Activated T-cell treated with anti-CD3 and anti-CD28 coated beads for 4 hours (primary cell): ENCODE data around the gene PTK7.
A peak's percentile ranks its signal among the peaks of the same experiment; 100 is the strongest.
"Not testable (repeated sequence)": the region's sequence is repeated elsewhere in the genome, so short reads cannot be mapped to it uniquely, and the experiment has no call there.

ENCODE experiments used
- DNase-seq: peaks from one replicate; pipeline ENCODE4 v3.0.0-alpha.2; 2020

PTK7 gene

GRCh38 chr6:43054206-43054943, 21.7 kb upstream of the PTK7 start:
- no peak for DNase-seq

GRCh38 chr6:43055966-43056365, 20.1 kb upstream of the PTK7 start:
- no peak for DNase-seq

DNA sequence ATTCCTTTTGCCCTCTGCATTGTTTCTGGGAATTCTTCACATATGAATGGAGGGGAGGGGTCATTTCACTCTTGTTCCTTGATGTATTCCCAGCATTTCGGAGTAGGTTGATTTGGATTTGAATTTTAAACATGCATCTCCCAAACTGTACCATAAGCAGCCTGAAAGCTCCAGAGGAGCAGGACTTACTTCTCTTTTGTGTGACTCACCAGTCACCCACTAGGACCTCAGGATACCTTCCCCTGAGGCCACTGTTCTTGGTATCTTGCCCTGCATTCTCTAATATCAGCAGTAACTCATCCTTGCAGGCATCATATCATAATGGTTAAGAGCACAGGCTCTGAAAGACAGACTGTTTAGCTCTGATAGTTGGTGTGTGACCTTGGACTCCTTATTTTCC, 17.6 kb upstream of the PTK7 start:
- no peak for DNase-seq

- DNase-seq: peak; percentile 96
These were observed 16.7 kb upstream of the PTK7 start, which contains the start of the genes KLC4 and MRPL2 for GRCh38 chr6:43059168-43060033. KLC4 (plus strand) TSS chr6:43059631; CDS start chr6:43061336, 1,705 bp downstream. MRPL2 (minus strand) TSS chr6:43059434; CDS start chr6:43059381, 53 bp downstream.

DNA sequence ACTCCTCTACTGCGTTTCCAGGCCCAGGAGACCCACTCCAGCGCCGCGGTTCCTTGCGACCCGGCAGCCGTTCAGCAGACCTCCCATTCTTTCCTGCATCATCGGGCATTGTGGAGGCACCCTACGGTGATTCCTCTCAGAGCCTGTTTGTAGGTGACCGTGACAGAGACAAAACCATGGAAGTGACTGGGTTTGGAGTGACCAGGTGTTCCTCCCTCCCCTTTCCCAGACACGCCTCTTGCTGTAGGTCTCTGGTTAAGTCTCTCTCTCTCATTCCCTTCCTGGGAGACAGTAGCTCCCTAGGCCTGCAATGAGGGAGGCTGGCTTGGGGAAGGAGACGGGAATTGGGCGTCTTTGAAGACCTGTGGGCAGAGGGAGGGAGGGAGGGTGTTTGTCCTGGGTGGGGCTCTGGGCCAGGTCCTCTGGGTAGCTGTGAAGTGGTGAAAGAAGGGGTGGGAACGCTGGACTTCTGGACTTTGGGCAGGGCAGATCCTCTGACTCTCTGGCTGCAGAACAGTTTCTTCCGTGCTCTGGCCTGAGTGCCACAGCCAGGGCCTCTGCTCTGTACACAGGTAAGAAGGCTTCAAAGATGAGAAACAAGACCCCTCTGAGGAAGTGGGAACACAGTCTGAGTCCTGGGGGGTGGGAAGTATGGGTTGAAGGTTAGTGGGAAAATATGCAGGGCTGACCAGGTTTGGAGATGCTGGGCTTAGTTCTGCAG, 15.9 kb upstream of the PTK7 start:
- no peak for DNase-seq

GRCh38 chr6:43060755-43061633, 15.1 kb upstream of the PTK7 start:
- DNase-seq: no peak

GRCh38 chr6:43061861-43062260, 14.3 kb upstream of the PTK7 start:
- DNase-seq: no peak

- no peak for DNase-seq
These were observed 13.3 kb upstream of the PTK7 start for GRCh38 chr6:43062818-43063217.

- no peak for DNase-seq
These were observed 6.0 kb upstream of the PTK7 start for GRCh38 chr6:43070028-43070632.

DNA sequence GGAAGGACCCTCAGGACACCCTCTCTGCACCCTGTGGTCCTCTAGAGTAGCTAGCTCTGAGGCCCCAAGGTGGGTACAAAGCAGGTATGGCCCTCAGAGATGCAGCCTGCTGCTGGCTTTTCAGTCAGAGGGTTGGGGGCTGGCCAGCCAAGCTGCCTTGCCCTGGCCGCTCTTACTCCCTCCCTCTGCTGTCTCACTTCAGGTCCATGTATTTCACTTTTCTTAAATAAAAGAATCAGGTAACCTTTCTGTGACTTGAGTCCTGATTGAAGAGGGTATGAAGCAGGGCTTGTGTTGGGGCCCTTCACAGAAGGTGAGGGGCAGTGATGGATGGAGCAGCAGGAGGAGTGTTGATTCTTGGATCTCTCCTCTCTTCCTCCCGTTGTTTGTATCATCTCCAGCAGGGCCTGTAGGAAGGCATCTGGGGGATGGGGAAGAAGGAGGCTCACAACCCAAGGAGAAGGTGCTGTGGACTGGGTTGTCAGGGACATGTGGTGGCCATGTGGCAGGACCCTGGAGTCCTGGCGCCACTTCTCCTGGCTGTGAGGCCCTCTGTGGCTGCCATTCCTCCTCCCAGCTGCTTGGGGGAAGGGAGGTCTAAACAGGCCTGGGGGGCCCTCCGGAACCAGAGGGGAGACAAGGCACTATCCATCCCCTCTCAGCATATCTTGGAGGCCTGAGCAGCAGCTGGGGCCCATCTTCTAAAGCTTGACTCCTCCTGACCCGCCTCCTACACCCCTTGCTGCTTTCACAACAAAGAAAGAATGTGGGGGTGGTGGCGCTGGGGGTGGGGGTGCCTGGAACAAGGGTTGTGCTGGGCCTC, 1.1 kb upstream of the PTK7 start:
- no peak for DNase-seq

DNA sequence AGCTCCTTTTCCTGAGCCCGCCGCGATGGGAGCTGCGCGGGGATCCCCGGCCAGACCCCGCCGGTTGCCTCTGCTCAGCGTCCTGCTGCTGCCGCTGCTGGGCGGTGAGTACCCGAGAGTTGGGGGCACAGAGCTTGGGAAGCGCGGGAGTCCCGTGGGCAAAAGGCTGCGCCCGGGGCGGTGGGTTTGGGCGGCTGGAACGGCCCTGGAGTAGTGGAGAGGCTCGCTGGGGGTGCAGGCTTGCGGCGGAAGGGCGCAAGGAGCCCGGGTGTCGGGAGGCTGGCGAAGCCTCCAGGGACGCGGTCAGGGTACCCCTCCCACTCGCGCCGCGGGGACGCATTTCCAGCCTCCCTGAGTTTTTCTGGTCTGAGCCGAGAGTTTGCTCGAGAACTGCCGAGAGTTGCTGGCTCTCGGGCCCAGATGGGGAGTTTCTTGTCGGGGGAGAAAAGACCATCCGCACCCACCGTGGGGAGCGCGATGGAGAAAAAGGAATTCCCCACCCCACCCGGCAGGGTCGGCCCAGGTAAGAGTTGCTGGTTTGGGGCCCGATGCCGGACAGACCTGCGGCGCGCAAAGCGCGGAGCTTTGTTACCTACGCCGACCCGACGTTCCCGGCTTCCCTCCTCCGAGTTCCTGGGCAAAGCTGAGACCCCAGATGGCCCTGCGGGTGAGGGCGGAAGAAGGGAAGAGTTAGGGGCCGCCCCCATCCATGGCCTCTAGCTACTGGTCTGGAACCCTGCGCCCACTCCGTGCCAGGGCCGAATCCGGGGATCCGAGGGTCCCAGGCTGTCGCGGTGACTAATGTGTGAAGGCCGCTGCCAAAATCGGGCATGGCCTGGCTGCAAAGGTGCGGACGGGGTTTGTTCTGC, 584 bp downstream of the PTK7 start:
- DNase-seq: no peak

- no peak for DNase-seq
These were observed 1.3 kb downstream of the PTK7 start for GRCh38 chr6:43077333-43077809.

- DNase-seq: no peak
These were observed 1.9 kb downstream of the PTK7 start for GRCh38 chr6:43077981-43078511.

DNA sequence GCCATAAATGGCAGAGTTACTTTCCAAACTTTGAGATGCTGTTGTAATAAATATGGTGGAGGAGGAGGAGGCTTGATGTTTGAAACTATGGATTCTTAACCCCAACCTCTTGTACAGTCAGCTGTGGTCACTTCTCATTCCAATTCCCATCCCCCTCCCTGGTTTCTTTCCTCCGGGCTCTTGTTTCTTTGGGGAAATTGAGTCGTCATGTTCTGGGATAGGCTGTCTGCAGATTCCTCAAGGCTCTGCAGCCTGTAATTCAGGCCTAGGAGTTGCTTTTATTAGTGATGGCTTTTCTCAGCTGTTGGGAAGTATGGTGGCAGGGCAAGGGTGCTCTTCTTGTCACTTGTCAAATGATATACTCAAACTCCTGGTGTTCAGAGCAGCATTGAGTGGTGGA, 2.6 kb downstream of the PTK7 start:
- no peak for DNase-seq

- no peak for DNase-seq
These were observed 4.9 kb downstream of the PTK7 start for GRCh38 chr6:43081043-43081442.

DNA sequence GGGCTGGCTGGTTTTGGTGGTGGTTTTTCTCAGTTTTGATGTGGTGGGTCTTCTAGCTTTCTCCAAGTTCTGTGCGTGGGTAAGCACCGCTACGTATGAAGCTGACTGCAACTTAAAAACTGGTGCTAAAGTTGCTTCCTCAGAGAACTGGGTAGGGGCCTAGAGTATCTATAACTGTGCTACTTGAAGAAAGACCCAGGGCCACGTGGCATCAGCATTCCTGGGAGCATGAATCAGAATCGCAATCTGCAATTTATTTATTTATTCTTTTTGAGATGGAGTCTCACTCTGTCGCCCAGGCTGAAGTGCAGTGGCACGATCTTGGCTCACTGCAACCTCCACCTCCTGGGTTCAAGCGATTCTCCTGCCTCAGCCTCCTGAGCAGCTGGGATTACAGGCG, 5.8 kb downstream of the PTK7 start:
- DNase-seq: not testable (repeated sequence)

DNA sequence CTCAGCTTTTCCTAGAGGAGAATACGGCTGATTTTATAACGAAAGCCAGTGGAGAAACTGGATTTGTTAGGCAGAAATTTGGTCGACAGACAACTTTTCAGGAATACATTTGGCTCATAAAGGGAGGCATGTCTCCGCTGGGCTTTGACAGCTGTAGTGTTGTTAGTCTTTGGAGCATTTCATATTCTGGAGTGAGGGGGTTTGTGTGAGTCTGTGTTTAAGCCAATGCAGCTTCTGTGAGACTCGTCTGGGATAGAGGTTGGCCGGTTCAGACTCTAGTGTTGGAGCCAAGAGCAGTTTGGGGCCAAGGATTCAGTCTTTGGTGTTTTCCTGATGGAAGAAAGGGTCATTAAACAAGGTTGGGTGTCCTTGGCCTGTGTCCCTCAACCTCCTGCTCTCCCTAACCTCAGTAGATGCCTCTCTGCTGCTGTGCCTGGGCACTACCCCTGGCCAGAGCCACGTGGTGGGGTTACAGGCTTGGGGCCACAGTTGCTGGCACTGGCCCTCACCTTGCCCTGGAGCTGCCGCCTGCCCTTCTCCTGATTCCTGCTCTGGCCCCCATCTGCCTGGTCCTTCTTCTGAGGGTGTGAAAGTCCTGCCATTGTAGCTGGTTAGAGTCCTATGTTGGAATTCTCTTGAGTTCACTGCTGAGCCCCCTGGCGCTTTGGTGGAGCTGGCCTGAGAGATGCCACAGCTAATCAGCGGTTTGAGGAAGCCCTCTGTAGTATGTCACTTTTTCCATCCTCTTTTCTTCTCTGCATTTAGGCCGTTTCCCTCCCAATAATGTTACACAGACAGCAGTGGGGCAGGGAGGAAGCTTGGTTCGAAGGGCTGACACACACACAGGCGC, 6.9 kb downstream of the PTK7 start:
- DNase-seq: no peak

- no peak for DNase-seq
These were observed 10.0 kb downstream of the PTK7 start for GRCh38 chr6:43086022-43086658.
